HG03378 (cell line): ENCODE measurements around the gene R3HDM2.
"Not testable (repeated sequence)": the region's sequence is repeated elsewhere in the genome, so short reads cannot be mapped to it uniquely, and the experiment has no call there.

Source experiments
- ATAC-seq: cut with Tn5 transposase; IDR thresholded peaks from one replicate; pipeline ENCODE4 v1.9.1; 2021; ENCODE audit warnings: mild to moderate bottlenecking, moderate library complexity; ENCODE audit not compliant: unreplicated experiment

The R3HDM2 gene

DNA sequence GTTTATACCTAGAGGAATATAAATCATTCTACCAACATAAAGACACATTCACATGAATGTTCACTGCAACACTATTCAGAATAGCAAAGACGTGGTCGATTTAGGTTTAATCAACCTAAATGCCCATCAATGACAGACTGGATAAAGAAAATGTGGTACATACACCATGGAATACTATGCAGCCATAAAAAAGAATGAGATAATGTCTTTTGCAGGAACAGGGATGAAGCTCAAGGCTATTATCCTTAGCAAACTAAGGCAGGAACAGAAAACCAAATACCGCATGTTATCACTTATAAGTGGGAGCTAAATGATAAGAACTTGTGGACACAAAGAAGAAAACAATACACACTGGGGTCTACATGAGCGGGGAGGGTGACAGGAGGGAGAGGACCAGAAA lies 94.5 kb downstream of the R3HDM2 start:
- ATAC-seq = not testable (repeated sequence)

DNA sequence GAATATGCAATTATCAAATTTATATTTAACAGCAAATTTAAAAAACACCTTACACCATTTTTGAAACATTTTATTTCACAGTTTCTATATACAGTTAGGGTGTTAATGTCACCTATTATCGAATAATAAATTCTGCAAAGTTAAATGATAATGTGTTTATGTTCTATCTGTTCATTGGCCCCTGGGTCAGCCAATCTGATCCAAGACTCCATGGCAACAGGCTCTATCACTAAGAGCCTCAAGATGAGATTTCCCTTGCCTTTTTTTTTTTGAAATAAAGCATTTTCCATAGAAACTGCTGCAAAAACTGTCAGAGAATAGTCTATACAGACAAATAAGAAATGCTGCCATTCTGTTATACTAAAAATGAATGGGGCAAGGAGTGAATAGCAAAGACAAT lies 96.6 kb downstream of the R3HDM2 start:
- no peak for ATAC-seq

- no peak for ATAC-seq
These were observed 98.1 kb downstream of the R3HDM2 start for GRCh38 chr12:57332646-57333312.

GRCh38 chr12:57330992-57331391 lies 99.9 kb downstream of the R3HDM2 start:
- ATAC-seq = no peak

GRCh38 chr12:57329219-57329618 lies 101.6 kb downstream of the R3HDM2 start:
- no peak for ATAC-seq

DNA sequence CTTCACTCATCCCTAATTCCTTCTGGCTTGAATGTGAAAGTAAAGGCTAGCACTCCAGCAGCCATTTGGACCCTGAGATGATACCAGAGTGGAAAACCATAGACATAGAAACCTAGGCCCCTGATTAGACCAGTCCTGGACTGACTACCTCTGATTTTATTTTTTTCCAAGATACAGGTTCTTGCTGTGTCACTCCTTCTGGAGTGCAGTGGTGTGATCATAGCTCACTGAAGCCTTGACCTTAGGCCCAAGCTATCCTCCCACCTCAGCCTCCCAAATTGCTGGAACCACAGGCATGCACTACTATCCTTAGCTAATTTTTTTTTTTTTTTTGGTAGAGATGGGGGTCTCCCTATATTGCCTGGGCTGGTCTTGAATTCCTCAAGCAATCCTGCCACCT lies 105.4 kb downstream of the R3HDM2 start:
- ATAC-seq = no peak

- ATAC-seq = no peak
These were observed 107.4 kb downstream of the R3HDM2 start for GRCh38 chr12:57323416-57323815.

DNA sequence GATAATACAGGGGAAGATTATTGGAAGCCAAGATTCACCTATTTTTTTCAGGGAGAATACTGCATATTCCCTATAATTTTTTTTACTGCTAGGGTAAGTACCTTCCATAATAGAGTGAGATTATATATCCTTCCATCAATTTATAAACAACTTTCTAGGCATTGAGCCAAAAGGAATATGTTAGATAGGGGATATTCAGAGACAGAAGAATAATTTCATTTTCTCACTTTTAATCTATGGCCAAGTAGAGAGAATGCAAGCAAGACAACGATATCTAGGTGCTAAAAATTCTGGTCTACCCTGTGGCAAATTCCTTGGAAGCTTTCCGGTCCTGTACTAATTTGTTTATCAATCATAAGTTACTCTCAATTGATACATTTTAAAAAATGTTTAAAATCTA lies 110.2 kb downstream of the R3HDM2 start:
- no peak for ATAC-seq

DNA sequence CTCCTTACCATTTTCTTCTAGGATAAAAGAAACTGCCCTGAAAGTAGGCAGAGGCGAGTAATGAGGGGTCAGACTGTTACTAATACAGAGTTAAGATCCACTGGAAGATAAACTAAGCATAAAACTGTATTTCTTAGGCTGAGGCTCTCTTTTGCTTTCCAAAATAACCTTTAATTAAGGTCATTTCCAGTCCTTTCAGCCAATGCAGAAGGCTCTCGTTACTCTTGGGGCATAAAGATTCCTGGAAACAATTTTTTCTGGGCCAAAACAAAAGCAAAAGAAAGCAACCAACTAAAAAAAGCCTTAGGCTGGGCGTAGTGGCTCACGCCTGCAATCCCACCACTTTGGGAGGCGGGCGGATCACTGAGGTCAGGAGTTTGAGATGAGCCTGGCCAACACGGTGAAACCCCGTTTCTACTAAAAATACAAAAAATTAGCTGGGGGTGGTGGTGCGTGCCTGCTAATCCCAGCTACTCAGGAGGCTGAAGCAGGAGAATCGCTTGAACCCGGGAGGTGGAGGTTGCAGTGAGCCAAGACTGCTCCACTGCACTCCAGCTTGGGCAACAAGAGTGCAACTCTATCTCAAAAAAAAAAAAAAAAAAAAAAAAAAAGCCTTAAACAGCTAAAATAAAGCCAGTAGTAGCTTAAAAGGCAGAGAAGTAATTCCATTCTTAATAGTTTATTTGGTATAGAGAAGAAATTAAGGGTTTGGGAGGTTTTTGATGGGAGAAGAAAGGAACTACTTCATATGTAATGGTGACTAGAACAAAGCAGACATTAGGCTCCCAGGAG lies 111.0 kb downstream of the R3HDM2 start:
- no peak for ATAC-seq

DNA sequence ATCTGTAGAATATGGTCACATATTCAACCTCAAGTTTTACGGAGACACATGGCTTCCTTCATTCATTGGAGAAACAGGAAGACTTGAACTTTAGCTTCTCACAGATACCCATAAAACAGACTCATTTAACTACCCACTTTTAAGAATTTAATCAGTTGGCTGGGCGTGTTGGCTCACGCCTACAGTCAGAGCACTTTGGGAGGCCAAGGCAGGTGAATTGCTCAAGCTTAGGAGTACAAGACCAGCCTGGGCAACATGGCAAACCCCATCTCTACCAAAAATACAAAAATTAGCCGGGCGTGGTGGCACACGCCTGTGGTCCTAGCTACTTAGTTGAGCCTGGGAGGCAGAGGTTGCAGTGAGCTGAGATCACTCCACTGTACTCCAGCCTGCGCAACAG lies 115.2 kb downstream of the R3HDM2 start:
- no peak for ATAC-seq

GRCh38 chr12:57312287-57312686 lies 118.6 kb downstream of the R3HDM2 start:
- not testable (repeated sequence) for ATAC-seq

GRCh38 chr12:57309420-57309819 lies 121.4 kb downstream of the R3HDM2 start:
- no peak for ATAC-seq

- no peak for ATAC-seq
These were observed 129.8 kb downstream of the R3HDM2 start for GRCh38 chr12:57300961-57301584.

DNA sequence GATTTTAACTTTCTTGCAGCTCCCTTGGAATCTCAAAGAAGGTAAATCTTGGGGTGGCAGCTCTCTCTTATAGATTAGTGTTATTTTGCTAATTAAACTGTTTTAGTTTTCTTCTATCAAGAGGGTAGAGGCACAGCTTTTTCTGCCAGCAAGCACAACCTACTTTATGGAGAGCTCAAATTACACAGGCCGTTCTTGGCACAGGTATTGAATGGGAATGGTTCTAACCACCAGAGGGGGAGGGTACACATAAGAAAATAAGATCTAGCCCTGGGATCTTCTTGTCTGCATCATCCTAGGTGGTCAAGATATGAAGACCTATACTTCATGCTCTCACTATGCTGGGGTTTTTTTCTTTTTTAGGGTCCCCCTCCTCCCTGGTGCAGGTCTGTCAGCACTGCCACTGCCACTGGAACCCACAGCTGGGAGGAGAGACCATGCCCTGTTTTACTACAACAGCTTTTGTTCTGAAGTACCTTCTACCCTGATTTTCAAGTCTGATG lies 131.3 kb downstream of the R3HDM2 start:
- ATAC-seq = no peak

GRCh38 chr12:57296291-57296690 lies 134.6 kb downstream of the R3HDM2 start:
- no peak for ATAC-seq

- ATAC-seq = not testable (repeated sequence)
These were observed 148.8 kb downstream of the R3HDM2 start for GRCh38 chr12:57282073-57282472.

GRCh38 chr12:57280211-57281062 lies 150.4 kb downstream of the R3HDM2 start:
- peak; percentile 92 for ATAC-seq

DNA sequence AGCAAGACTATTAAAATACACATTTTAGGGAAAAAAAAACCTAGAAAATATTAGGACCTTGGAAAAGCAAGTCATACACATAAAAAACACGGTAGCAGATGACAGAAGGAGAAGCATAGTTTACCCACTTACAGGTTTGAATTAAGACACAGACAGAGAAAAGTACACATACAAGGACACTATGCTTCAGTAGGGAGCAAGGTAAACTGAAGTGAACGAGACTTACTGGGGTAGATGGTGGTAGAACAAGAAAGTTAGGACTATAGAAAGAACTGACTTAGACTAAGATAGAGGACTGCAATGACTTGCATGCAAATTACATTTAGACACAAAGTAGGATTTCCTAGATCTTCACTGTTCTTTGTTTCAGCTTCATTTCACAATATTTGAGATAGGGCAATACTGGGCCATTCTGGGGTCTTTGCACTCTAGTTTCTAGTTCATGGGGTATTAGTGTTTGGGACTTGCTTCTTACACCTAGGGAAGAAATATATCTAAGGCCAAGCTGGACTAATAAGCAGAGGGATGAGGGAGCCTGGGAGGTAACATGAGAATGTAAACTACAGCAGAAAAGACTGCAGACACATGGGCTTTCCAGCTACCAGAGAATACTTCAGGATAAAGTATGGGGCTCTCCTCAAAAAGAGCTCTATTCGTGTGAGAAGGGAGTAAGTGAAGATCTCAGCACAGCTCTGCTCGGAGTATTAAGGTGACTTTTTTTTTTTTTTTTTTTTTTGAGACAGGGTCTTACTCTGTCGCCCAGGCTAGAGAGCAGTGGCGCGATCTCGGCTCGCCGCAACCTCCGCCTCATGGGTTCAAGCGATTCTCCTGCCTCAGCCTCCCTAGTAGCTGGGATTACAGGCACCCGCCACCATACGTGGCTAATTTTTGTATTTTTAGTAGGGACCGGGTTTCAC lies 152.1 kb downstream of the R3HDM2 start:
- ATAC-seq = no peak

- no peak for ATAC-seq
These were observed 153.8 kb downstream of the R3HDM2 start for GRCh38 chr12:57276935-57277563.
